ENCODE results near the gene CST5.

DNA sequence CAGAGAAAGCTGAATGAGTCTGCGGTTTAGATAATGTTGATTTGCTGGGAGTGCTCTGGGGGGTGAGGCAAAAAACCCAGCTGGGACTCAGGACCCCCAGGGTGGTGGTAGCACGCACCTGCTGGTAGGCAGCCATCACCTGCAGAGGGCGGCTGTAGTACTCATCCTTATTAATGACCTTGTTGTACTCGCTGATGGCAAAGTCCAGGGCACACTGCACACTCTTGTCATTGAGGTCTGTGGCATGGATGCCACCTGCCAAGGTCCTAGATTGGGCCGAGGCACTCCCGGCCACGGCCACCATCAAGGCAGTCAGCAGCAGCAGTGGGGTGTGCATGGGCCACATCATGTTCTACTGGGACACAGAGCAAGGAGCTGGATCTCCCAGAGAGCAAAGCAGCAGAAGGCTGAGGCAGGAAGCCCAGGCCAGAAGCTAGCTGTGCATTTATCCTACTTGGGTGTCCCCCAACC is at the start of gene CST5:
- TF ChIP-seq, protein P1, sequence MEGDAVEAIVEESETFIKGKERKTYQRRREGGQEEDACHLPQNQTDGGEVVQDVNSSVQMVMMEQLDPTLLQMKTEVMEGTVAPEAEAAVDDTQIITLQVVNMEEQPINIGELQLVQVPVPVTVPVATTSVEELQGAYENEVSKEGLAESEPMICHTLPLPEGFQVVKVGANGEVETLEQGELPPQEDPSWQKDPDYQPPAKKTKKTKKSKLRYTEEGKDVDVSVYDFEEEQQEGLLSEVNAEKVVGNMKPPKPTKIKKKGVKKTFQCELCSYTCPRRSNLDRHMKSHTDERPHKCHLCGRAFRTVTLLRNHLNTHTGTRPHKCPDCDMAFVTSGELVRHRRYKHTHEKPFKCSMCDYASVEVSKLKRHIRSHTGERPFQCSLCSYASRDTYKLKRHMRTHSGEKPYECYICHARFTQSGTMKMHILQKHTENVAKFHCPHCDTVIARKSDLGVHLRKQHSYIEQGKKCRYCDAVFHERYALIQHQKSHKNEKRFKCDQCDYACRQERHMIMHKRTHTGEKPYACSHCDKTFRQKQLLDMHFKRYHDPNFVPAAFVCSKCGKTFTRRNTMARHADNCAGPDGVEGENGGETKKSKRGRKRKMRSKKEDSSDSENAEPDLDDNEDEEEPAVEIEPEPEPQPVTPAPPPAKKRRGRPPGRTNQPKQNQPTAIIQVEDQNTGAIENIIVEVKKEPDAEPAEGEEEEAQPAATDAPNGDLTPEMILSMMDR (IDR thresholded peaks at IDR 0.05), result no peak
- TF ChIP-seq POLR2A (IDR thresholded peaks at IDR 0.05) (no peak), POLR2AphosphoS5 (IDR thresholded peaks at IDR 0.05) (no peak), EP300 (IDR thresholded peaks at IDR 0.05) (no peak)
